Activated naive CD8-positive, alpha-beta T cell treated with anti-CD3 and anti-CD28 coated beads, Interleukin-2, amount 50 U/mL, for 24 hours (primary cell): Measurements from ENCODE around the gene UBASH3B.
A peak's percentile ranks its signal among the peaks of the same experiment; 100 is the strongest.
"Not testable (repeated sequence)": the region's sequence is repeated elsewhere in the genome, so short reads cannot be mapped to it uniquely, and the experiment has no call there.

Experiments
- ATAC-seq: fragments of 150-1000 bp; cut with Tn5 transposase; one replicate; pipeline ENCODE4 v1.10.0; 2021
- DNase-seq: peaks from one replicate; pipeline ENCODE4 v3.0.0; 2021
- H3K27ac Mint-ChIP-seq: one replicate; pipeline ENCODE4 v1.8.0; 2021; ENCODE audit warnings: mild to moderate bottlenecking, mixed read lengths
- H3K27me3 Mint-ChIP-seq: one replicate; pipeline ENCODE4 v1.8.0; 2021; ENCODE audit warnings: mixed read lengths
- H3K36me3 Mint-ChIP-seq: one replicate; pipeline ENCODE4 v1.8.0; 2021; ENCODE audit warnings: low read depth, mixed read lengths
- H3K4me1 Mint-ChIP-seq: one replicate; pipeline ENCODE4 v1.8.0; 2021; ENCODE audit warnings: mixed read lengths
- H3K4me3 Mint-ChIP-seq: one replicate; pipeline ENCODE4 v1.8.0; 2021; ENCODE audit warnings: mild to moderate bottlenecking, moderate library complexity, mixed read lengths
- H3K9me3 Mint-ChIP-seq: one replicate; pipeline ENCODE4 v1.8.0; 2021; ENCODE audit warnings: mixed read lengths

UBASH3B gene

DNA sequence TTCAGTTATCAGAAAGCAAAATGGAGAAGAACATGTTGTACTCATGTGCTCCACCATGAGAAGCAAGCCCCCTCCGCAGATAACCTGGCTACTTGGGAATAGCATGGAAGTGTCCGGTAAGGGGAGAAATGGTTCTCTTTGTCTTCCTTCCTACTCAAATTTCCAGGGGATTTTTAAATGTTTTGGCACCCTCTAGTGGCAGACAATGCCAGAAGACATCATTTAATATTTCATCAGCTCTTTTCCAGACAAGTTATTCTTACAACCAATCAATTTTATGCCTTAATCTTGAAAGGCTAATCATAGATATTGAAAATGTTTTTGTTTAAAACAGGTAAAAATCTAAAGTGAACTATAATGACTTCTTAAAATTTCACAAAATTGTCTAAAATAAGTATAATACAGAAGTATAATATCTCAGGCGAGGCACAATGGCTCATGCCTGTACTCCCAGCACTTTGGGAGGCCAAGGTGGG lies 198.5 kb downstream of the UBASH3B start:
- Mint-ChIP-seq H3K36me3 (peaks cover 65% of the 10 kb centered on the region), H3K27me3 (peaks cover 3% of the 10 kb centered on the region), H3K9me3 (no peaks in the 10 kb centered on the region), H3K27ac (peak overlapping the region; percentile 33), H3K4me3 (no peak overlapping the region), H3K4me1 (peaks cover 88% of the 10 kb centered on the region)
- ATAC-seq (no peak), DNase-seq (peak; percentile 36)

DNA sequence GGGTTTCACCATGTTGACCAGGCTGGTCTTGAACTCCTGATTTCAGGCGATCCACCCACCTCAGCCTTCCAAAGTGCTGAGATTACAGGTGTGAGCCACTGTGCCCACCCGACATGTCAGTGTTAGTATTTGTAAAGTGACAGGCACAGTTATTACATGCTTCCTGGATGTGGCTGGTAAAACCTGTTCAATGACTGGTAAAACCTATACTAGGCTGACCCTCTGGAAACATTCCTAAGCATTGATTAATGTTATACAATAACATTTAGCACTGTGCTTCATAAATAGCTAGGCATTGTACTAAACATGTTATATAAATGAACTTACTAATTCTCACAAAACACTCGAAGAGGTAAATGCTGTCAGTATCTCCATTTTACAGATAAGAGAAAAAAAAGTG lies 206.1 kb downstream of the UBASH3B start:
- DNase-seq (no peak), ATAC-seq (no peak)
- Mint-ChIP-seq H3K27me3 (peaks cover 2% of the 10 kb centered on the region), H3K36me3 (peaks cover 37% of the 10 kb centered on the region), H3K9me3 (no peaks in the 10 kb centered on the region), H3K4me3 (no peak overlapping the region), H3K27ac (no peak overlapping the region), H3K4me1 (peaks cover 34% of the 10 kb centered on the region)

DNA sequence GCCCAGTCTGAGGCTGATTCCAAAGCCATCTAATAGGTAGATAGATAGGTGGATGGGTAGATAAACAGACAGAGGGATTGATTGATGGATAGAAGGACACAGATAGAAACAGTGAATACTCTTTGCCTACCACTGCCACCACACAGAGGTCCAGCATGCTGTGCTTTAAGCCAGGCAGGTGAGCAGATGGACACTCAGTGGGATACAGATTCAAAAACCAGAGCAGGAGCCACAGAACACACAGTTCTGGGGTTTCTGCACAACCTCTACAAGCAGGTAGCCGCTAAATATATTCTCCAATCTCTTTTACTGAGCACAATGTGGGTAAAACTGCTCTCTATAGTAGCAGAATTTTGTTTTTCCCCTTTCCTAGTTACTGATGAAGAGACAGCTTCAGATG lies 206.6 kb downstream of the UBASH3B start:
- DNase-seq = no peak
- H3K27ac Mint-ChIP-seq = no peak overlapping the region
- H3K4me3 Mint-ChIP-seq = no peak overlapping the region
- ATAC-seq = no peak
- H3K4me1 Mint-ChIP-seq = peaks cover 29% of the 10 kb centered on the region
- H3K9me3 Mint-ChIP-seq = no peaks in the 10 kb centered on the region
- peaks cover 38% of the 10 kb centered on the region for H3K36me3 Mint-ChIP-seq
- no peaks in the 10 kb centered on the region for H3K27me3 Mint-ChIP-seq

DNA sequence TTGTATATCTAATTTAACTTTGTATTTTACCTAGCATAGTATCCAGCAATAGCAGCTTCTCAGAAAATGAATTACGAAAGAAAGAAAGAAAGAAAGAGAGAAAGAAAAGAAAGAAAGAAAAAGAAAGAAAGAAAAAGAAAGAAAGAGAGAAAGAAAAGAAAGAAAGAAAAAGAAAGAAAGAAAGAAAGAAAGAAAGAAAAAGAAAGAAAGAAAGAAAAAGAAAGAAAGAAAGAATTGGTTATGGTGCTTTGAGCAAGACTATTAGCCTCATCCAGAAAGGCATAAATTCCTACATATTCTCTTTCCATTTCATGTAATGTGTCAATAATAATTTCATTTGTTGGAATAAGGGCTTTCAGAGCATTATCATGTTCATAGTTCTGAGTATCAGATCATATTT lies 207.6 kb downstream of the UBASH3B start:
- H3K9me3 Mint-ChIP-seq, H3K27ac Mint-ChIP-seq, H3K27me3 Mint-ChIP-seq, H3K4me3 Mint-ChIP-seq, ATAC-seq, DNase-seq: not testable (repeated sequence)
- peaks cover 20% of the 10 kb centered on the region for H3K4me1 Mint-ChIP-seq
- H3K36me3 Mint-ChIP-seq = peaks cover 38% of the 10 kb centered on the region

DNA sequence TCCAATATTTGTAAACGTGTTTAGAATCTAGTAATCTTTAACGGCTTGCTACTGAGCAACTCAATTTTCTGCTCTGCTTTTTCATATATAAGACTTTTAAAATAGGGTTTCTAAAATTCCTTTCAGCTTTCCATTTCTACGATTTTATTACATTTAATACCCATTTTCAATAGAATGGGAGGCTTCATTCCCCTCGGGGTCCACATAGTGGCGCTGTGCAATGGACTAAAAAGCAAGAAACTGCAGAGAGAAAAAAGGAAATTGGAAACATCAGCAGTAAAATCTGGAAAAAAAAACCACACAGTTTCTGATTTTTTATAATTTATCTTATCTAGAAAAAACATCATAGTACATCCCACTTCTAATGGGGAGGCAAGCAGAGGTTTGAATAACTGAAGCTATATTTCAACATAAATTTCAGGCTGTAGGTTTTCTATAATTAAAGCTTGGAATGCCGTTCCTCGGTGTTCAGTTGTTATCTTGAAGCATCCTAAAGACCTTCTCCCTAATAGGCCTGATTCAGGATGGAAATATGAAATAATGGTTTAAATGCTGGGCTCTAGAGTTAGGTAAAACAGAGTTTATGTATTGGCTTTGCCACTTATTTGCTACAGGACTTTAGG lies 208.3 kb downstream of the UBASH3B start:
- Mint-ChIP-seq H3K4me3 (no peak overlapping the region), H3K9me3 (no peaks in the 10 kb centered on the region), H3K27ac (no peak overlapping the region), H3K27me3 (no peaks in the 10 kb centered on the region), H3K4me1 (peaks cover 14% of the 10 kb centered on the region), H3K36me3 (peaks cover 39% of the 10 kb centered on the region)
- ATAC-seq (no peak), DNase-seq (peak; percentile 44)
